HCT116 (cell line): ENCODE data around the gene CSNK1G1. TPM values are rescaled to one million over a fixed set of nuclear protein-coding genes. Genes with fewer than 3 reads are reported as not detected.

Source experiments
- ATAC-seq: fragments of 200-7000 bp; cut with Tn5 transposase; 2 replicates; pipeline ENCODE4 v1.9.1; 2020; ENCODE audit warnings: mild to moderate bottlenecking, moderate library complexity
- BruUV-seq: library from RNA; stranded (reverse); fragments of 400-500 nt; replicated peaks from 2 replicates; lab custom pipeline; 2021; lab: Mats Ljungman, UMichigan
- CTCF ChIA-PET: fragments of 300-600 bp; sonication (Branson Sonifier 250); formaldehyde crosslinking; loops from one replicate; lab custom pipeline; 2021; ENCODE audit warnings: antibody characterized with exemption; lab: Charles Lee
- POLR2A ChIA-PET: fragments of 300-600, 350-600 bp; sonication (Branson Sonifier 250); formaldehyde crosslinking; loops from one replicate; lab custom pipeline; 2021; ENCODE audit warnings: antibody characterized with exemption; lab: Charles Lee
- RAD21 ChIA-PET, 2 experiments: fragments of 300-600 bp; sonication (Branson Sonifier 250); formaldehyde crosslinking; loops; one replicate each; lab custom pipeline; 2023; ENCODE audit warnings: low total read pairs in 2 of 2; ENCODE audit not compliant: uncharacterized antibody in 2 of 2, unreplicated experiment in 2 of 2, low non-redundant PET in 1 of 2; lab: Charles Lee
- DNase-seq: peaks from one replicate; pipeline ENCODE4 v3.0.0-alpha.2; 2010; ENCODE audit warnings: low read depth, low spot score
- H2AFZ ChIP-seq: fragments of 200-600 bp; shearing (Covaris generic), sonication (generic); 2 replicates; pipeline ENCODE4 v1.6.1; 2017; ENCODE audit warnings: low read depth, mixed run types, mixed read lengths, antibody characterized with exemption, low read length; ENCODE audit not compliant: poor library complexity, severe bottlenecking
- H3K27ac ChIP-seq: 2 replicates; pipeline ENCODE4 v1.5.1; 2012; ENCODE audit warnings: low read depth, low read length
- H3K27me3 ChIP-seq: fragments of 200-600 bp; sonication (generic); 2 replicates; pipeline ENCODE4 v1.6.1; 2016; ENCODE audit warnings: mixed run types, low read length, mixed read lengths; ENCODE audit not compliant: insufficient read depth
- H3K36me3 ChIP-seq, 2 experiments: fragments of 200-500 bp in 1 of 2; fragments of 200-600 bp in 1 of 2; sonication (Bioruptor generic) in 1 of 2; sonication (generic) in 1 of 2; 2 replicates each; pipeline versions ENCODE4 v1.5.1 to v1.6.1; 2014 to 2016; ENCODE audit warnings: low read length in 2 of 2, inconsistent platforms in 1 of 2, mixed read lengths in 1 of 2, mixed run types in 1 of 2; ENCODE audit not compliant: insufficient read depth in 2 of 2, control insufficient read depth in 1 of 2
- H3K4me1 ChIP-seq, 2 experiments: fragments of 200-600 bp in 1 of 2; sonication (generic) in 1 of 2; 2 replicates each; pipeline versions ENCODE4 v1.5.1 to v1.6.1; 2012 to 2017; ENCODE audit warnings: low read length in 2 of 2, inconsistent platforms in 1 of 2, mild to moderate bottlenecking in 1 of 2, mixed read lengths in 1 of 2, mixed run types in 1 of 2, moderate library complexity in 1 of 2; ENCODE audit not compliant: insufficient read depth in 2 of 2, control insufficient read depth in 1 of 2
- H3K4me2 ChIP-seq: fragments of 200-600 bp; sonication (generic); 2 replicates; pipeline ENCODE4 v1.6.1; 2017; ENCODE audit warnings: mixed run types, low read length, mixed read lengths
- H3K4me3 ChIP-seq, 2 experiments: fragments of 200-600 bp in 1 of 2; sonication (generic) in 1 of 2; replicated peaks in 1 of 2; 2 replicates each; pipeline ENCODE4 v1.5.1; 2011 to 2016; ENCODE audit warnings: low read length in 2 of 2, control low read depth in 1 of 2, low read depth in 1 of 2, mild to moderate bottlenecking in 1 of 2, mixed read lengths in 1 of 2, mixed run types in 1 of 2
- H3K79me2 ChIP-seq: fragments of 200-600 bp; sonication (generic); 2 replicates; pipeline ENCODE4 v1.6.1; 2017; ENCODE audit warnings: mild to moderate bottlenecking, mixed run types, low read length, moderate library complexity, mixed read lengths; ENCODE audit not compliant: insufficient read depth
- H3K9ac ChIP-seq: fragments of 200-600 bp; sonication (generic); 2 replicates; pipeline ENCODE4 v1.6.1; 2016; ENCODE audit warnings: low read length, mixed read lengths
- H3K9me2 ChIP-seq: fragments of 200-600 bp; sonication (generic), shearing (Covaris generic); 2 replicates; pipeline ENCODE4 v1.6.1; 2017; ENCODE audit warnings: mixed run types, mild to moderate bottlenecking, moderate library complexity; ENCODE audit not compliant: insufficient read depth
- H3K9me3 ChIP-seq, 2 experiments: fragments of 200-500 bp in 1 of 2; fragments of 200-600 bp in 1 of 2; sonication (Bioruptor generic) in 1 of 2; sonication (generic) in 1 of 2; 2 replicates each; pipeline ENCODE4 v1.6.1; 2014 to 2017; ENCODE audit warnings: low read length in 2 of 2, mixed read lengths in 2 of 2, inconsistent platforms in 1 of 2, low read depth in 1 of 2, mild to moderate bottlenecking in 1 of 2, mixed run types in 1 of 2, moderate library complexity in 1 of 2; ENCODE audit not compliant: control insufficient read depth in 1 of 2, insufficient read depth in 1 of 2
- H4K20me1 ChIP-seq: fragments of 200-600 bp; sonication (generic), shearing (Covaris generic); 2 replicates; pipeline ENCODE4 v1.6.1; 2017; ENCODE audit warnings: mixed run types, mild to moderate bottlenecking, moderate library complexity; ENCODE audit not compliant: insufficient read depth
- CBX3 ChIP-seq: IDR thresholded peaks from 2 replicates; pipeline ENCODE4 v1.6.1; 2012; ENCODE audit warnings: low read depth
- EGR1 ChIP-seq: IDR thresholded peaks from 2 replicates; pipeline ENCODE4 v1.6.1; 2012; ENCODE audit warnings: low read depth
- ELF1 ChIP-seq: IDR thresholded peaks from 2 replicates; pipeline ENCODE4 v1.6.1; 2012; ENCODE audit warnings: low read depth, borderline replicate concordance
- EZH2 ChIP-seq: fragments of 200-600 bp; sonication (generic); IDR thresholded peaks from 2 replicates; pipeline ENCODE4 v1.6.1; 2017; ENCODE audit warnings: antibody characterized with exemption, mixed run types
- FOSL1 ChIP-seq: IDR thresholded peaks from 2 replicates; pipeline ENCODE4 v1.6.1; 2012; ENCODE audit warnings: low read depth
- JUND ChIP-seq: IDR thresholded peaks from 2 replicates; pipeline ENCODE4 v1.6.1; 2012
- POLR2A ChIP-seq: IDR thresholded peaks from 2 replicates; pipeline ENCODE4 v1.7.0; 2011; ENCODE audit warnings: borderline replicate concordance; ENCODE audit not compliant: insufficient read depth, insufficient read length; ENCODE audit errors: extremely low read depth
- POLR2AphosphoS5 ChIP-seq: IDR thresholded peaks from 2 replicates; pipeline ENCODE4 v1.6.1; 2011; ENCODE audit warnings: mild to moderate bottlenecking, low read depth, low read length, moderate library complexity
- SIN3A ChIP-seq: IDR thresholded peaks from 2 replicates; pipeline ENCODE4 v1.6.1; 2012; ENCODE audit warnings: low read depth
- SP1 ChIP-seq: IDR thresholded peaks from 2 replicates; pipeline ENCODE4 v1.6.1; 2012; ENCODE audit warnings: low read depth
- SRF ChIP-seq: IDR thresholded peaks from 2 replicates; pipeline ENCODE4 v1.6.1; 2012; ENCODE audit warnings: low read depth
- TCF7L2 ChIP-seq: IDR thresholded peaks from 2 replicates; pipeline ENCODE4 v1.7.0; 2011; ENCODE audit warnings: borderline replicate concordance, inconsistent platforms; ENCODE audit not compliant: insufficient read depth, insufficient read length; ENCODE audit errors: extremely low read depth
- ZFX ChIP-seq: fragments of 450-650 bp; IDR thresholded peaks from 2 replicates; pipeline ENCODE4 v1.6.1; 2017
- intact Hi-C: fragments of 100-400 bp; cut with micrococcal nuclease; formaldehyde crosslinking; loops from 2 replicates; pipeline ENCODE4 v1.10.0; 2022
- total RNA-seq: library from RNA; stranded (reverse); gene quantifications from one replicate; pipeline ENCODE4 v1.2.1, GENCODE V29; 2021; ENCODE audit not compliant: unreplicated experiment
- TF ChIP-seq, protein P1 (sequence below), 3 experiments: fragments of 200-600 bp in 1 of 3; sonication (generic) in 1 of 3; IDR thresholded peaks in 2 of 3; conservative IDR thresholded peaks in 1 of 3; 2 replicates each; pipeline ENCODE4 v1.5.1; 2012 to 2017; ENCODE audit warnings: low read depth in 2 of 3, low read length in 2 of 3, antibody characterized with exemption in 1 of 3, borderline replicate concordance in 1 of 3, control low read depth in 1 of 3, mild to moderate bottlenecking in 1 of 3, mixed read lengths in 1 of 3, mixed run types in 1 of 3, moderate library complexity in 1 of 3; ENCODE audit not compliant: insufficient read depth in 1 of 3
- TF ChIP-seq, protein P2 (sequence below): IDR thresholded peaks from 2 replicates; pipeline ENCODE4 v1.6.1; 2012; ENCODE audit warnings: low read depth
- TF ChIP-seq, protein P3 (sequence below): IDR thresholded peaks from 2 replicates; pipeline ENCODE4 v1.6.1; 2012

Gene CSNK1G1
- total RNA-seq, 1 experiment from 2014 or later: 21.1 TPM

GRCh38 chr15:64125978-64126377, 230.0 kb downstream of the CSNK1G1 start:
- Histone ChIP-seq H3K27ac (no peak overlapping the region), H2AFZ (no peak overlapping the region), H4K20me1 (no peaks in the 10 kb centered on the region), H3K4me3 (no peak overlapping the region), H3K9me2 (no peaks in the 10 kb centered on the region), H3K79me2 (no peaks in the 10 kb centered on the region), H3K4me2 (no peak overlapping the region), H3K27me3 (no peaks in the 10 kb centered on the region), H3K36me3 (peaks cover 23 to 51% of the 10 kb centered on the region in 2 experiments), H3K4me1 (no peaks in the 10 kb centered on the region), H3K9me3 (no peaks in the 10 kb centered on the region), H3K9ac (no peak overlapping the region)
- ChIA-PET CTCF (no interaction called here), POLR2A (no interaction called here), RAD21 (no interaction called here)
- BruUV-seq: no TSS peak
- no peak for TF ChIP-seq POLR2A
- TF ChIP-seq EZH2: no peak
- TF ChIP-seq, protein P1, sequence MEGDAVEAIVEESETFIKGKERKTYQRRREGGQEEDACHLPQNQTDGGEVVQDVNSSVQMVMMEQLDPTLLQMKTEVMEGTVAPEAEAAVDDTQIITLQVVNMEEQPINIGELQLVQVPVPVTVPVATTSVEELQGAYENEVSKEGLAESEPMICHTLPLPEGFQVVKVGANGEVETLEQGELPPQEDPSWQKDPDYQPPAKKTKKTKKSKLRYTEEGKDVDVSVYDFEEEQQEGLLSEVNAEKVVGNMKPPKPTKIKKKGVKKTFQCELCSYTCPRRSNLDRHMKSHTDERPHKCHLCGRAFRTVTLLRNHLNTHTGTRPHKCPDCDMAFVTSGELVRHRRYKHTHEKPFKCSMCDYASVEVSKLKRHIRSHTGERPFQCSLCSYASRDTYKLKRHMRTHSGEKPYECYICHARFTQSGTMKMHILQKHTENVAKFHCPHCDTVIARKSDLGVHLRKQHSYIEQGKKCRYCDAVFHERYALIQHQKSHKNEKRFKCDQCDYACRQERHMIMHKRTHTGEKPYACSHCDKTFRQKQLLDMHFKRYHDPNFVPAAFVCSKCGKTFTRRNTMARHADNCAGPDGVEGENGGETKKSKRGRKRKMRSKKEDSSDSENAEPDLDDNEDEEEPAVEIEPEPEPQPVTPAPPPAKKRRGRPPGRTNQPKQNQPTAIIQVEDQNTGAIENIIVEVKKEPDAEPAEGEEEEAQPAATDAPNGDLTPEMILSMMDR (IDR thresholded peaks at IDR 0.05 in 2 of 3, conservative IDR thresholded peaks at IDR 0.05 in 1 of 3; ENCODE audit: borderline replicate concordance in 1 of 3, insufficient read depth in 1 of 3, low read depth in 2 of 3, low read length in 2 of 3): no peak
- TF ChIP-seq SP1: no peak
- intact Hi-C loops: no loop called here
- ATAC-seq (no peak), DNase-seq (no peak)

- Histone ChIP-seq H3K9me2 (no peaks in the 10 kb centered on the region), H3K4me3 (no peak overlapping the region), H3K4me2 (no peak overlapping the region), H3K27ac (no peak overlapping the region), H3K36me3 (peaks cover 22 to 48% of the 10 kb centered on the region in 2 experiments; a peak in 3 of 4 replicates), H2AFZ (no peak overlapping the region), H3K9ac (no peak overlapping the region), H4K20me1 (no peaks in the 10 kb centered on the region), H3K9me3 (no peaks in the 10 kb centered on the region), H3K27me3 (no peaks in the 10 kb centered on the region), H3K79me2 (no peaks in the 10 kb centered on the region), H3K4me1 (no peaks in the 10 kb centered on the region)
- CTCF ChIA-PET: no interaction called here
- no peak for TF ChIP-seq ZFX
- TF ChIP-seq SIN3A: no peak
- no peak for TF ChIP-seq CBX3
- no peak for TF ChIP-seq FOSL1
- TF ChIP-seq TCF7L2: no peak
- TF ChIP-seq, protein P2, sequence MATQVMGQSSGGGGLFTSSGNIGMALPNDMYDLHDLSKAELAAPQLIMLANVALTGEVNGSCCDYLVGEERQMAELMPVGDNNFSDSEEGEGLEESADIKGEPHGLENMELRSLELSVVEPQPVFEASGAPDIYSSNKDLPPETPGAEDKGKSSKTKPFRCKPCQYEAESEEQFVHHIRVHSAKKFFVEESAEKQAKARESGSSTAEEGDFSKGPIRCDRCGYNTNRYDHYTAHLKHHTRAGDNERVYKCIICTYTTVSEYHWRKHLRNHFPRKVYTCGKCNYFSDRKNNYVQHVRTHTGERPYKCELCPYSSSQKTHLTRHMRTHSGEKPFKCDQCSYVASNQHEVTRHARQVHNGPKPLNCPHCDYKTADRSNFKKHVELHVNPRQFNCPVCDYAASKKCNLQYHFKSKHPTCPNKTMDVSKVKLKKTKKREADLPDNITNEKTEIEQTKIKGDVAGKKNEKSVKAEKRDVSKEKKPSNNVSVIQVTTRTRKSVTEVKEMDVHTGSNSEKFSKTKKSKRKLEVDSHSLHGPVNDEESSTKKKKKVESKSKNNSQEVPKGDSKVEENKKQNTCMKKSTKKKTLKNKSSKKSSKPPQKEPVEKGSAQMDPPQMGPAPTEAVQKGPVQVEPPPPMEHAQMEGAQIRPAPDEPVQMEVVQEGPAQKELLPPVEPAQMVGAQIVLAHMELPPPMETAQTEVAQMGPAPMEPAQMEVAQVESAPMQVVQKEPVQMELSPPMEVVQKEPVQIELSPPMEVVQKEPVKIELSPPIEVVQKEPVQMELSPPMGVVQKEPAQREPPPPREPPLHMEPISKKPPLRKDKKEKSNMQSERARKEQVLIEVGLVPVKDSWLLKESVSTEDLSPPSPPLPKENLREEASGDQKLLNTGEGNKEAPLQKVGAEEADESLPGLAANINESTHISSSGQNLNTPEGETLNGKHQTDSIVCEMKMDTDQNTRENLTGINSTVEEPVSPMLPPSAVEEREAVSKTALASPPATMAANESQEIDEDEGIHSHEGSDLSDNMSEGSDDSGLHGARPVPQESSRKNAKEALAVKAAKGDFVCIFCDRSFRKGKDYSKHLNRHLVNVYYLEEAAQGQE: no peak
- no peak for TF ChIP-seq SRF
- no peak for TF ChIP-seq ELF1
- no peak for TF ChIP-seq JUND
- no peak for TF ChIP-seq POLR2A
- no peak for TF ChIP-seq POLR2AphosphoS5
- no peak for TF ChIP-seq SP1
- no peak for TF ChIP-seq EGR1
- TF ChIP-seq, protein P3, sequence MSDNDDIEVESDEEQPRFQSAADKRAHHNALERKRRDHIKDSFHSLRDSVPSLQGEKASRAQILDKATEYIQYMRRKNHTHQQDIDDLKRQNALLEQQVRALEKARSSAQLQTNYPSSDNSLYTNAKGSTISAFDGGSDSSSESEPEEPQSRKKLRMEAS: no peak
- POLR2A ChIA-PET: no interaction called here
- RAD21 ChIA-PET: no interaction called here
- DNase-seq: no peak
- intact Hi-C loops: no loop called here
- ATAC-seq: no peak
- no TSS peak for BruUV-seq
Observed at GRCh38 chr15:64122936-64123351, 233.0 kb downstream of the CSNK1G1 start.
